HepG2 (cell line): ENCODE measurements around the gene TMEM204. TPM values are rescaled to one million over a fixed set of nuclear protein-coding genes. Genes with fewer than 3 reads are reported as not detected.

ENCODE experiments used
- PBX2 ChIP-seq: IDR thresholded peaks from 2 replicates; pipeline ENCODE4 v1.6.1; 2016; ENCODE audit warnings: control low read depth
- PHF5A ChIP-seq: IDR thresholded peaks from one replicate; pipeline ENCODE4 v1.6.1; 2018; ENCODE audit warnings: low read depth, missing genetic modification reagents; ENCODE audit not compliant: unreplicated experiment
- RARA ChIP-seq: IDR thresholded peaks from 2 replicates; pipeline ENCODE4 v1.6.1; 2016; ENCODE audit warnings: missing genetic modification reagents, missing compliant biosample characterization
- ZFP1 ChIP-seq: IDR thresholded peaks from 2 replicates; pipeline ENCODE4 v1.6.1; 2016
- ZNF326 ChIP-seq: sonication (generic); formaldehyde crosslinking; IDR thresholded peaks from 2 replicates; pipeline ENCODE4 v1.4.0; 2020; ENCODE audit warnings: missing genetic modification reagents, borderline replicate concordance
- ZNF512 ChIP-seq: sonication (generic); formaldehyde crosslinking; IDR thresholded peaks from 2 replicates; pipeline ENCODE4 v1.4.0; 2020; ENCODE audit warnings: mild to moderate bottlenecking, missing genetic modification reagents
- polyA plus RNA-seq, 8 experiments: library from polyadenylated mRNA; depleted of rRNA in 3 of 8; stranded (reverse) in 7 of 8; unstranded in 1 of 8; fragments of >200 nt; fragmentation: Illumina TruSeq in 4 of 8; extraction: Trizol in 4 of 8; gene quantifications; 2 replicates each; pipeline versions ENCODE4 v1.2.1 to v1.2.3, GENCODE V29; 2011 to 2016; ENCODE audit warnings: low read depth in 4 of 8, missing spikeins in 1 of 8, mixed read lengths in 1 of 8; ENCODE audit not compliant: insufficient read depth in 1 of 8
- total RNA-seq, 5 experiments: library from RNA; depleted of rRNA; stranded (reverse); fragments of >200 nt; fragmentation: Illumina TruSeq; extraction: Trizol; gene quantifications; 2 replicates each; pipeline ENCODE4 v1.2.3, GENCODE V29; 2016; ENCODE audit warnings: low read depth in 1 of 5
- TF ChIP-seq, protein P1 (sequence below): sonication (generic); formaldehyde crosslinking; IDR thresholded peaks from 2 replicates; pipeline ENCODE4 v1.4.0; 2020; ENCODE audit warnings: missing genetic modification reagents
- TF ChIP-seq, protein P2 (sequence below): sonication (generic); formaldehyde crosslinking; IDR thresholded peaks from 2 replicates; pipeline ENCODE4 v1.4.0; 2020; ENCODE audit warnings: missing genetic modification reagents, low read depth, mild to moderate bottlenecking, borderline replicate concordance

Gene TMEM204
- total and polyA plus RNA-seq, 2 of the 13 experiments (the other 11 are each of a cell fraction or from before 2014, with no cell fraction given) = not detected

DNA sequence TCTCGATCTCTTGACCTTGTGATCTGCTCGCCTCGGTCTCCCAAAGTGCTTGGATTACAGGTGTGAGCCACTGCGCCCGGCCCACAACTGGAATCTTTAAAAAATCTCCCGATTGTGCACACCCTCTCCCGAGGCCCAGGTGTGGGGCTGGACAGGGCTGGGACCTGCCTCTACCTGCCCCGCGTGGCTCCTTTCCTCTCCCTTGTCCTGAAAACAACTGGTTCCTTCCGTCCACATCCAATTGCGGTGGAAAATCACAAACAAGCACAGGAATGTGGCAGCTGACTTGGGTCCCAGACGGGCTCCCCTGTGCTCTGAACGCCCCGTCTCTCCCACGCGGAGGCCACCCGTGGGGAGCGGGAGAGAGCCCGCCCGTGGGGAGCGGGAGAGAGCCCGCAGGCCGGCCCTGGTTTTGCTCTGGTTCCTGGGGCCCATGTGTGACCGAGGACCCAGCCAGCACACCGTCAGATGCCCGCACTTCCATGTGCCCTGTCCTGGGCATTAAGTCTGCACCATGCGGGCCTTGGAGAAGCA is 3.0 kb upstream of the TMEM204 start (continued):
- TF ChIP-seq, protein P1, sequence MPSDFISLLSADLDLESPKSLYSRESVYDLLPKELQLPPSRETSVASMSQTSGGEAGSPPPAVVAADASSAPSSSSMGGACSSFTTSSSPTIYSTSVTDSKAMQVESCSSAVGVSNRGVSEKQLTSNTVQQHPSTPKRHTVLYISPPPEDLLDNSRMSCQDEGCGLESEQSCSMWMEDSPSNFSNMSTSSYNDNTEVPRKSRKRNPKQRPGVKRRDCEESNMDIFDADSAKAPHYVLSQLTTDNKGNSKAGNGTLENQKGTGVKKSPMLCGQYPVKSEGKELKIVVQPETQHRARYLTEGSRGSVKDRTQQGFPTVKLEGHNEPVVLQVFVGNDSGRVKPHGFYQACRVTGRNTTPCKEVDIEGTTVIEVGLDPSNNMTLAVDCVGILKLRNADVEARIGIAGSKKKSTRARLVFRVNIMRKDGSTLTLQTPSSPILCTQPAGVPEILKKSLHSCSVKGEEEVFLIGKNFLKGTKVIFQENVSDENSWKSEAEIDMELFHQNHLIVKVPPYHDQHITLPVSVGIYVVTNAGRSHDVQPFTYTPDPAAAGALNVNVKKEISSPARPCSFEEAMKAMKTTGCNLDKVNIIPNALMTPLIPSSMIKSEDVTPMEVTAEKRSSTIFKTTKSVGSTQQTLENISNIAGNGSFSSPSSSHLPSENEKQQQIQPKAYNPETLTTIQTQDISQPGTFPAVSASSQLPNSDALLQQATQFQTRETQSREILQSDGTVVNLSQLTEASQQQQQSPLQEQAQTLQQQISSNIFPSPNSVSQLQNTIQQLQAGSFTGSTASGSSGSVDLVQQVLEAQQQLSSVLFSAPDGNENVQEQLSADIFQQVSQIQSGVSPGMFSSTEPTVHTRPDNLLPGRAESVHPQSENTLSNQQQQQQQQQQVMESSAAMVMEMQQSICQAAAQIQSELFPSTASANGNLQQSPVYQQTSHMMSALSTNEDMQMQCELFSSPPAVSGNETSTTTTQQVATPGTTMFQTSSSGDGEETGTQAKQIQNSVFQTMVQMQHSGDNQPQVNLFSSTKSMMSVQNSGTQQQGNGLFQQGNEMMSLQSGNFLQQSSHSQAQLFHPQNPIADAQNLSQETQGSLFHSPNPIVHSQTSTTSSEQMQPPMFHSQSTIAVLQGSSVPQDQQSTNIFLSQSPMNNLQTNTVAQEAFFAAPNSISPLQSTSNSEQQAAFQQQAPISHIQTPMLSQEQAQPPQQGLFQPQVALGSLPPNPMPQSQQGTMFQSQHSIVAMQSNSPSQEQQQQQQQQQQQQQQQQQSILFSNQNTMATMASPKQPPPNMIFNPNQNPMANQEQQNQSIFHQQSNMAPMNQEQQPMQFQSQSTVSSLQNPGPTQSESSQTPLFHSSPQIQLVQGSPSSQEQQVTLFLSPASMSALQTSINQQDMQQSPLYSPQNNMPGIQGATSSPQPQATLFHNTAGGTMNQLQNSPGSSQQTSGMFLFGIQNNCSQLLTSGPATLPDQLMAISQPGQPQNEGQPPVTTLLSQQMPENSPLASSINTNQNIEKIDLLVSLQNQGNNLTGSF (CRISPR knock-in tag) = no peak
- TF ChIP-seq, protein P2, sequence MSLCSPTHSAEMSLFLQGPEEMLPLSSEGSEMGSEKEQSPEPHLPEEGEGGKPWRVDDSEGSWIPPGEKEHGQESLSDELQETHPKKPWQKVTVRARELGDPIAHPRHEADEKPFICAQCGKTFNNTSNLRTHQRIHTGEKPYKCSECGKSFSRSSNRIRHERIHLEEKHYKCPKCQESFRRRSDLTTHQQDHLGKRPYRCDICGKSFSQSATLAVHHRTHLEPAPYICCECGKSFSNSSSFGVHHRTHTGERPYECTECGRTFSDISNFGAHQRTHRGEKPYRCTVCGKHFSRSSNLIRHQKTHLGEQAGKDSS (CRISPR knock-in tag) = no peak
- no peak for TF ChIP-seq PHF5A
- no peak for TF ChIP-seq PBX2 (CRISPR knock-in tag)
- no peak for TF ChIP-seq ZNF512 (CRISPR knock-in tag)
- no peak for TF ChIP-seq ZFP1 (CRISPR knock-in tag)
- no peak for TF ChIP-seq ZNF326 (CRISPR knock-in tag)
- TF ChIP-seq RARA (CRISPR knock-in tag) = no peak
